OCI-LY1 (cell line): ENCODE data around the gene PIKFYVE.
"Not testable (repeated sequence)": the region's sequence is repeated elsewhere in the genome, so short reads cannot be mapped to it uniquely, and the experiment has no call there.

Experiments
- H2AFZ ChIP-seq: fragments of 200-600 bp; sonication (generic), shearing (Covaris generic); 2 replicates; pipeline ENCODE4 v1.6.0; 2014; ENCODE audit warnings: antibody characterized with exemption, mild to moderate bottlenecking, low read length
- H3F3A ChIP-seq: fragments of 200-600 bp; sonication (generic), shearing (Covaris generic); 2 replicates; pipeline ENCODE4 v1.6.0; 2014; ENCODE audit warnings: mild to moderate bottlenecking, antibody characterized with exemption, low read length, moderate library complexity; ENCODE audit not compliant: insufficient read depth
- H3K27ac ChIP-seq: fragments of 200-600 bp; sonication (generic); 2 replicates; pipeline ENCODE4 v1.5.1; 2014; ENCODE audit warnings: low read length, mixed run types, mild to moderate bottlenecking, low read depth; ENCODE audit not compliant: poor library complexity, severe bottlenecking
- H3K27me3 ChIP-seq: fragments of 200-600 bp; sonication (generic); 2 replicates; pipeline ENCODE4 v1.6.0; 2014; ENCODE audit warnings: antibody characterized with exemption, mild to moderate bottlenecking, low read length, moderate library complexity; ENCODE audit not compliant: insufficient read depth
- H3K36me3 ChIP-seq: fragments of 200-600 bp; sonication (generic); 2 replicates; pipeline ENCODE4 v1.6.1; 2014; ENCODE audit warnings: mild to moderate bottlenecking, antibody characterized with exemption, low read length, moderate library complexity, mixed read lengths; ENCODE audit not compliant: insufficient read depth
- H3K4me1 ChIP-seq: fragments of 200-600 bp; sonication (generic); 2 replicates; pipeline ENCODE4 v1.5.1; 2014; ENCODE audit warnings: mild to moderate bottlenecking, low read length, moderate library complexity; ENCODE audit not compliant: insufficient read depth, severe bottlenecking
- H3K4me2 ChIP-seq: fragments of 200-600 bp; sonication (generic), shearing (Covaris generic); 2 replicates; pipeline ENCODE4 v1.6.1; 2014; ENCODE audit warnings: low read length
- H3K4me3 ChIP-seq: fragments of 200-600 bp; sonication (generic); 2 replicates; pipeline ENCODE4 v1.5.1; 2014; ENCODE audit warnings: low read length, low read depth, mild to moderate bottlenecking, mixed read lengths; ENCODE audit not compliant: poor library complexity, severe bottlenecking
- H3K79me2 ChIP-seq: fragments of 200-600 bp; shearing (Covaris generic); 2 replicates; pipeline ENCODE4 v1.6.1; 2016; ENCODE audit warnings: mixed run types, low read length, mixed read lengths; ENCODE audit not compliant: insufficient read depth
- H3K9ac ChIP-seq: fragments of 200-600 bp; sonication (generic), shearing (Covaris generic); 2 replicates; pipeline ENCODE4 v1.6.1; 2014; ENCODE audit warnings: mild to moderate bottlenecking, low read length, mixed read lengths
- H3K9me2 ChIP-seq: fragments of 200-600 bp; sonication (generic), shearing (Covaris generic); 2 replicates; pipeline ENCODE4 v1.6.1; 2014; ENCODE audit warnings: low read depth, mild to moderate bottlenecking, low read length, mixed read lengths
- H3K9me3 ChIP-seq: fragments of 200-600 bp; shearing (Covaris generic); 2 replicates; pipeline ENCODE4 v1.6.1; 2014; ENCODE audit warnings: low read length, mixed read lengths
- H4K20me1 ChIP-seq: fragments of 200-600 bp; sonication (generic), shearing (Covaris generic); 2 replicates; pipeline ENCODE4 v1.6.0; 2016; ENCODE audit warnings: mild to moderate bottlenecking, low read length; ENCODE audit not compliant: insufficient read depth
- CTCF ChIP-seq: fragments of 200-600 bp; sonication (generic), shearing (Covaris generic); IDR thresholded peaks from 2 replicates; pipeline ENCODE4 v1.5.1; 2017; ENCODE audit warnings: mild to moderate bottlenecking, antibody characterized with exemption, low read length, moderate library complexity, mixed read lengths
- EZH2 ChIP-seq: fragments of 200-600 bp; sonication (generic), shearing (Covaris generic); IDR thresholded peaks from 2 replicates; pipeline ENCODE4 v1.8.0; 2017; ENCODE audit warnings: borderline replicate concordance, mixed run types, mild to moderate bottlenecking, antibody characterized with exemption, low read length, moderate library complexity, mixed read lengths

The PIKFYVE gene

DNA sequence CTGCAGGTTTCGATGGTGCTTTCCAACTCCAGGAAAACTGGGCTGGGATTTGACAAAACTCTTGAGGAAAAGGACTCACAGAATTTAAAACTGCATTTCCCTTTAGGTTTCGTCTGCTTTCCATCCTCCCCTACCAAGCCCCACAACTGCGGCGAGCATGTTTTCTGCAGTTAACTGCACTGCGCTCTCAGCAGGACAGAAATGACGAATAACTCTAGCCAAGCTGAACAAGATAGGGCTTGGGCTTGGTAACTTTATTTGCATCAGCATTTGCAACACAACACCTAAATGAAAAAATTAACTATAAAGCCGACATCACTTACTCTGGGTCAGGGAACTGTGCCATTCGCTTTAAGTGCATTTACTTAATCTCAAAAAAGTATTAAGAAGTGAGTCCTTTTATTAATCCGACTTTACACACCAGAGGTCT lies 669 bp upstream of the PIKFYVE start:
- H3K36me3 ChIP-seq = no peaks in the 10 kb centered on the region
- H4K20me1 ChIP-seq = no peaks in the 10 kb centered on the region
- H3K79me2 ChIP-seq = peaks cover 33% of the 10 kb centered on the region
- peak overlapping the region; percentile 42; the same call in 1 of the 2 replicates for H2AFZ ChIP-seq
- H3K27ac ChIP-seq = peak overlapping the region; percentile 94
- peak overlapping the region; percentile 94 for H3K9ac ChIP-seq
- H3K9me3 ChIP-seq = no peaks in the 10 kb centered on the region; the same call in 1 of the 2 replicates
- H3K4me2 ChIP-seq = peak overlapping the region; percentile 98
- no peaks in the 10 kb centered on the region for H3F3A ChIP-seq
- no peaks in the 10 kb centered on the region for H3K27me3 ChIP-seq
- peaks cover 35% of the 10 kb centered on the region for H3K4me1 ChIP-seq
- TF ChIP-seq CTCF (no peak), EZH2 (no peak)
- H3K4me3 ChIP-seq = peak overlapping the region; percentile 93
- H3K9me2 ChIP-seq = no peaks in the 10 kb centered on the region

- H2AFZ ChIP-seq = no peak overlapping the region
These were observed 468 bp downstream of the PIKFYVE start for GRCh38 chr2:208266553-208266893.

GRCh38 chr2:208266936-208267335 lies 881 bp downstream of the PIKFYVE start:
- H3K79me2 ChIP-seq = peaks cover 37% of the 10 kb centered on the region

More at GRCh38 chr2:208266553-208266893, 468 bp downstream of the PIKFYVE start:
- no peak for TF ChIP-seq EZH2
- TF ChIP-seq CTCF = no peak
- Histone ChIP-seq H3K9ac (peak overlapping the region; percentile 94), H3K4me1 (peaks cover 35% of the 10 kb centered on the region), H4K20me1 (no peaks in the 10 kb centered on the region), H3K4me3 (peak overlapping the region; percentile 93), H3K9me2 (no peaks in the 10 kb centered on the region), H3K4me2 (peak overlapping the region; percentile 98), H3K79me2 (peaks cover 37% of the 10 kb centered on the region), H3K27me3 (no peaks in the 10 kb centered on the region), H3F3A (no peaks in the 10 kb centered on the region), H3K9me3 (no peaks in the 10 kb centered on the region; the same call in 1 of the 2 replicates), H3K27ac (peak overlapping the region; percentile 94), H3K36me3 (peaks cover 3% of the 10 kb centered on the region)

DNA sequence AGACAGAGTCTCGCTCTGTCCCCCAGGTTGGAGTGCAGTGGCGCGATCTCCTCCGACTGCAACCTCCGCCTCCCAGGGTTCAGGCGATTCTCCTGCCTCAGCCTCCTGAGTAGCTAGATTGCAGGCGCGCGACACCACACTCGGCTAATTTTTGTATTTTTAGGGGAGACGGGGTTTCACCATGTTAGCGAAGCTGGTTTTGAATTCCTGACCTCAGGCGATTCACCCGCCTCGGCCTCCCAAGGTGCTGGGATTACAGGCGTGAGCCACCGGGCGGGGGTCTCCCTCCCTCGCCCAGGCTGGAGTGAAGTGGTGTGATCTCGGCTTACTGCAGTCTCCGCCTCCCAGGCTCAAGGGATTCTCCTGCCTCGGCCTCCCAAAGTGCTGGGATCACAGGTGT lies 1.5 kb downstream of the PIKFYVE start:
- peak overlapping the region; percentile 93 for H3K4me3 ChIP-seq
- H3K4me2 ChIP-seq = peak overlapping the region; percentile 98
- not testable (repeated sequence) for H2AFZ ChIP-seq, H3K27me3 ChIP-seq, H3K27ac ChIP-seq, H3K9me2 ChIP-seq, H3F3A ChIP-seq, H4K20me1 ChIP-seq, H3K9me3 ChIP-seq
- peak overlapping the region; percentile 94 for H3K9ac ChIP-seq
- peaks cover 11% of the 10 kb centered on the region for H3K36me3 ChIP-seq
- H3K79me2 ChIP-seq = peaks cover 37% of the 10 kb centered on the region
- H3K4me1 ChIP-seq = peaks cover 35% of the 10 kb centered on the region

More at GRCh38 chr2:208266936-208267335, 881 bp downstream of the PIKFYVE start:
- Histone ChIP-seq H4K20me1 (no peaks in the 10 kb centered on the region), H3K4me3 (peak overlapping the region; percentile 93), H3K27ac (peak overlapping the region; percentile 94), H3F3A (no peaks in the 10 kb centered on the region), H3K27me3 (no peaks in the 10 kb centered on the region), H3K36me3 (peaks cover 7% of the 10 kb centered on the region), H3K9me2 (no peaks in the 10 kb centered on the region), H3K4me2 (peak overlapping the region; percentile 98), H3K9me3 (no peaks in the 10 kb centered on the region; the same call in 1 of the 2 replicates), H3K9ac (peak overlapping the region; percentile 94), H3K4me1 (peaks cover 35% of the 10 kb centered on the region), H2AFZ (no peak overlapping the region)
- no peak for TF ChIP-seq EZH2
- no peak for TF ChIP-seq CTCF
